HepG2 (cell line): ENCODE measurements around the gene AUTS2. TPM values are rescaled to one million over a fixed set of nuclear protein-coding genes. Genes with fewer than 3 reads are reported as not detected.

ENCODE experiments used
- ATAC-seq: fragments of 200-7000 bp; cut with Tn5 transposase; 3 replicates; pipeline ENCODE4 v1.9.1; 2020; ENCODE audit warnings: mild to moderate bottlenecking, moderate library complexity
- BruUV-seq: library from RNA; stranded (reverse); fragments of 400-500 nt; replicated peaks from 2 replicates; lab custom pipeline; 2021; lab: Mats Ljungman, UMichigan
- CTCF ChIA-PET: fragments of 300-600 bp; formaldehyde crosslinking; extraction: SDS; loops from one replicate; lab custom pipeline; 2021; ENCODE audit warnings: low total read pairs, inconsistent platforms, low intra/inter-chr PET ratio; lab: Yijun Ruan, JAX
- POLR2A ChIA-PET: fragments of 350-600 bp; sonication (Branson Sonifier 250); formaldehyde crosslinking; loops from one replicate; lab custom pipeline; 2020; ENCODE audit warnings: antibody characterized with exemption, inconsistent platforms; lab: Yijun Ruan, JAX
- DNase-seq: peaks from one replicate; pipeline ENCODE4 v3.0.0-alpha.2; 2015; ENCODE audit warnings: low spot score
- FAIRE-seq: peaks from 3 replicates; lab custom pipeline; 2011; peaks lifted over from hg19 to GRCh38; lab: Jason Lieb, UNC
- H2AFZ ChIP-seq: one replicate; pipeline ENCODE4 v1.6.1; 2011; ENCODE audit warnings: low read length, inconsistent platforms
- H3K27ac ChIP-seq: fragments of 300-600 bp; 3 replicates; pipeline ENCODE4 v1.8.0; 2011; ENCODE audit warnings: mixed run types, mild to moderate bottlenecking, mixed read lengths, low read length, inconsistent platforms; ENCODE audit not compliant: insufficient read depth; ENCODE audit errors: extremely low read length
- H3K27me3 ChIP-seq, 2 experiments: fragments of 200-600 bp in 1 of 2; 2 replicates in 1 of 2; 3 replicates in 1 of 2; pipeline versions ENCODE4 v1.6.0 to v1.8.0; 2011; ENCODE audit warnings: low read length in 2 of 2, mild to moderate bottlenecking in 2 of 2, moderate library complexity in 2 of 2, inconsistent platforms in 1 of 2; ENCODE audit not compliant: insufficient read depth in 2 of 2, control insufficient read depth in 1 of 2
- H3K36me3 ChIP-seq, 2 experiments: fragments of 200-600 bp in 1 of 2; replicated peaks in 1 of 2; 2 replicates in 1 of 2; 3 replicates in 1 of 2; pipeline versions ENCODE4 v1.5.1 to v1.8.0; 2011; ENCODE audit warnings: low read length in 2 of 2, inconsistent platforms in 1 of 2; ENCODE audit not compliant: insufficient read depth in 2 of 2, control insufficient read depth in 1 of 2
- H3K4me1 ChIP-seq: 2 replicates; pipeline ENCODE4 v1.5.1; 2012; ENCODE audit warnings: low read length, inconsistent platforms; ENCODE audit not compliant: insufficient read depth
- H3K4me2 ChIP-seq: 2 replicates; pipeline ENCODE4 v1.6.0; 2011; ENCODE audit warnings: low read depth, low read length, inconsistent platforms
- H3K4me3 ChIP-seq, 3 experiments: fragments of 200-600 bp in 1 of 3; sonication (generic), shearing (Covaris generic) in 1 of 3; replicated peaks in 1 of 3; 2 replicates each; pipeline ENCODE4 v1.5.1; 2011 to 2016; ENCODE audit warnings: low read length in 3 of 3, inconsistent platforms in 2 of 3, low read depth in 2 of 3, mild to moderate bottlenecking in 2 of 3, control low read depth in 1 of 3, mixed read lengths in 1 of 3; ENCODE audit not compliant: insufficient read depth in 1 of 3
- H3K79me2 ChIP-seq: one replicate; pipeline ENCODE4 v1.6.1; 2011; ENCODE audit warnings: low read length, inconsistent platforms; ENCODE audit not compliant: insufficient read depth
- H3K9ac ChIP-seq: 2 replicates; pipeline ENCODE4 v1.6.0; 2011; ENCODE audit warnings: mild to moderate bottlenecking, low read depth, low read length, inconsistent platforms; ENCODE audit not compliant: insufficient read depth
- H3K9me3 ChIP-seq: 2 replicates; pipeline ENCODE4 v1.5.1; 2012; ENCODE audit warnings: mild to moderate bottlenecking, low read length
- H4K20me1 ChIP-seq: 2 replicates; pipeline ENCODE4 v1.6.0; 2011; ENCODE audit warnings: inconsistent platforms, mild to moderate bottlenecking, low read length, moderate library complexity; ENCODE audit not compliant: insufficient read depth
- DPF2 ChIP-seq: sonication (generic); formaldehyde crosslinking; IDR thresholded peaks from 2 replicates; pipeline ENCODE4 v1.4.0; 2020; ENCODE audit warnings: mild to moderate bottlenecking, low read depth, missing genetic modification reagents, borderline replicate concordance
- E2F2 ChIP-seq: sonication (generic); formaldehyde crosslinking; IDR thresholded peaks from 2 replicates; pipeline ENCODE4 v1.4.0; 2020; ENCODE audit warnings: missing genetic modification reagents, borderline replicate concordance
- KDM4B ChIP-seq: sonication (generic); formaldehyde crosslinking; IDR thresholded peaks from 2 replicates; pipeline ENCODE4 v1.4.0; 2020; ENCODE audit warnings: missing genetic modification reagents
- REXO4 ChIP-seq: sonication (generic); formaldehyde crosslinking; IDR thresholded peaks from 2 replicates; pipeline ENCODE4 v1.8.0; 2022; ENCODE audit warnings: missing genetic modification reagents, mild to moderate bottlenecking, borderline replicate concordance
- SCMH1 ChIP-seq: sonication (generic); formaldehyde crosslinking; IDR thresholded peaks from 2 replicates; pipeline ENCODE4 v1.9.0; 2021; ENCODE audit warnings: missing genetic modification reagents, mild to moderate bottlenecking, borderline replicate concordance
- WIZ ChIP-seq: sonication (generic); formaldehyde crosslinking; IDR thresholded peaks from 2 replicates; pipeline ENCODE4 v1.5.1; 2020; ENCODE audit warnings: mild to moderate bottlenecking, missing genetic modification reagents
- ZNF282 ChIP-seq: fragments of 450-650 bp; IDR thresholded peaks from 2 replicates; pipeline ENCODE4 v1.6.1; 2018; ENCODE audit not compliant: partially characterized antibody
- ZNF780A ChIP-seq: sonication (generic); formaldehyde crosslinking; IDR thresholded peaks from 2 replicates; pipeline ENCODE4 v1.8.0; 2022; ENCODE audit warnings: mild to moderate bottlenecking, missing genetic modification reagents, moderate library complexity
- WGBS: methylation state at CpG from one replicate; pipeline ENCODE4 v1.1.6; 2017; ENCODE audit warnings: low lambda C conversion rate; 5-methylcytosine and 5-hydroxymethylcytosine counted together
- in situ Hi-C: cut with HindIII; loops from 2 replicates; pipeline ENCODE4 v1.10.0; 2017; ENCODE audit warnings: low pct_unique_long_range_greater_than_20kb; ENCODE audit not compliant: extremely low pct_ligation_motif_present
- intact Hi-C: fragments of 100-400 bp; cut with micrococcal nuclease; formaldehyde crosslinking; loops from one replicate; pipeline ENCODE4 v1.10.0; 2022; ENCODE audit not compliant: unreplicated experiment
- polyA plus RNA-seq, 8 experiments: library from polyadenylated mRNA; depleted of rRNA in 3 of 8; stranded (reverse) in 7 of 8; unstranded in 1 of 8; fragments of >200 nt; fragmentation: Illumina TruSeq in 4 of 8; extraction: Trizol in 4 of 8; gene quantifications; 2 replicates each; pipeline versions ENCODE4 v1.2.1 to v1.2.3, GENCODE V29; 2011 to 2016; ENCODE audit warnings: low read depth in 4 of 8, missing spikeins in 1 of 8, mixed read lengths in 1 of 8; ENCODE audit not compliant: insufficient read depth in 1 of 8
- total RNA-seq, 5 experiments: library from RNA; depleted of rRNA; stranded (reverse); fragments of >200 nt; fragmentation: Illumina TruSeq; extraction: Trizol; gene quantifications; 2 replicates each; pipeline ENCODE4 v1.2.3, GENCODE V29; 2016; ENCODE audit warnings: low read depth in 1 of 5

Gene AUTS2
- total and polyA plus RNA-seq, 2 of the 13 experiments (the other 11 are each of a cell fraction or from before 2014, with no cell fraction given) = 0.38 TPM; not detected in 1

GRCh38 chr7:70188901-70189650 lies 590.8 kb downstream of the AUTS2 start:
- no TSS peak for BruUV-seq

DNA sequence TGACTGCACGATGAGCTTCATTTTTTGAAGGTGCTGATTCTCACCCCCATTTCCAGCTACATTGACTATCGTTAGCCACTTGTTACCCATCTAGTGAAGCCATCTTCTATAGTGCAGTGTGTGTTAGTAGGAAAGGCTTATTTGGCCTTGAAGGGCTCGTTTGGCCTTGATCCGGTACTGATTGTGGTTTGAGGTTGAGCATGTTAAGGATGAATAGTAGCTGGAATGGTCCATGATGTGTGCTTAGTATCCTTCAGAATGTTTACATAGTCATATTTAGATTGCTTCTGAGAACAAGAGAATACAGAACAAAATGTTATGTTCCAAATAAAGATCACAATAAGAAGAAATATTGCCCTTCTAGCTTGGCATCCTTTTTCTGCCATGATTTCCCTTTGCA lies 591.5 kb downstream of the AUTS2 start:
- no peak for FAIRE-seq
- no peak overlapping the region for H3K4me2 ChIP-seq
- no peaks in the 10 kb centered on the region; the same call in 1 of the 2 replicates for H3K9me3 ChIP-seq
- in situ Hi-C loops = no loop called here
- no peaks in the 10 kb centered on the region for H3K36me3 ChIP-seq
- H3K27ac ChIP-seq = no peak overlapping the region
- ChIA-PET CTCF (no interaction called here), POLR2A (no interaction called here)
- no peak overlapping the region for H3K9ac ChIP-seq
- no peaks in the 10 kb centered on the region for H4K20me1 ChIP-seq
- H3K4me3 ChIP-seq = no peak overlapping the region
- no peaks in the 10 kb centered on the region for H3K27me3 ChIP-seq
- no TSS peak for BruUV-seq
- no peaks in the 10 kb centered on the region for H3K79me2 ChIP-seq
- no peak for ATAC-seq
- no peaks in the 10 kb centered on the region for H3K4me1 ChIP-seq
- WGBS = 10% methylated on average over 2 of the region's 4 CpGs
- TF ChIP-seq ZNF780A (CRISPR knock-in tag) = no peak
- TF ChIP-seq WIZ (CRISPR knock-in tag) = no peak
- TF ChIP-seq, all 625 proteins: peak for 0
- no peak overlapping the region for H2AFZ ChIP-seq
- no peak for DNase-seq
- intact Hi-C loops = loop anchor here (10.0 kb wide), 1 partner anchor 505 kb away; no protein-coding TSS in a partner anchor

More at GRCh38 chr7:70188901-70189650, 590.8 kb downstream of the AUTS2 start:
- Histone ChIP-seq H3K4me3 (no peak overlapping the region), H3K79me2 (no peaks in the 10 kb centered on the region), H3K27me3 (no peaks in the 10 kb centered on the region), H3K9ac (no peak overlapping the region), H3K4me2 (no peak overlapping the region), H3K36me3 (no peaks in the 10 kb centered on the region), H4K20me1 (no peaks in the 10 kb centered on the region), H2AFZ (no peak overlapping the region), H3K4me1 (no peaks in the 10 kb centered on the region), H3K27ac (no peak overlapping the region), H3K9me3 (no peaks in the 10 kb centered on the region; the same call in 1 of the 2 replicates)
- ChIA-PET CTCF (no interaction called here), POLR2A (no interaction called here)
- ATAC-seq (no peak), DNase-seq (no peak), FAIRE-seq (no peak)
- in situ Hi-C loops = no loop called here
- WGBS = 7% methylated on average over 4 of the region's 4 CpGs
- intact Hi-C loops = no loop called here
- TF ChIP-seq REXO4 (CRISPR knock-in tag) (no peak), DPF2 (no peak), ZNF282 (no peak), SCMH1 (CRISPR knock-in tag) (no peak), KDM4B (no peak), E2F2 (no peak)
